Measurements from ENCODE around the gene RAP1A. TPM values are rescaled to one million over a fixed set of nuclear protein-coding genes. Genes with fewer than 3 reads are reported as not detected.

Gene RAP1A
- total RNA-seq, 1 experiment from 2014 or later, result 37.1 TPM

DNA sequence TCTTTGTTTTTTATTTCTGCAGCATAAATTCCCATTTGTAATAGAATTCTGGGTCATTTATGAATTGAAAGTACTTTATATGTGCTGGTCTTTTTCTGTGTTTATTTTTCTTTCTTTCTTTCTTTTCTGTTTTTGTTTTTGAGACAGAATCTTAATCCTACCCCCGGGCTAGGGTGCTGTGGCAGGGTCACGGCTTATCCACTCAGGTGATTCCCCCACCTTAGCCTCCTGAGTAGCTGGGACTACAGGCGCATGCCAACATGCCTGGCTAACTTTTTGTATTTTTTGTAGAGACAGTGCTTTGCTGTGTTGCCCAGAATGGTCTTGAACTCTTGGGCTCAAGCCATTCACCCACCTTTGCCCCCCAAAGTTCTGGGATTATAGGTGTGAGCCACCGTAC lies 18.7 kb downstream of the RAP1A start:
- no peak overlapping the region for H3K4me3 ChIP-seq (ENCODE audit: low read depth in 2 of 2, low read length in 2 of 2)
- no TSS peak for BruUV-seq (replicated peaks)
- ATAC-seq (no peak), DNase-seq (ENCODE audit: low read depth, low spot score) (no peak)
- H3K4me1 ChIP-seq (ENCODE audit: control insufficient read depth, insufficient read depth, low read length), result no peaks in the 10 kb centered on the region
- no peaks in the 10 kb centered on the region for H3K27me3 ChIP-seq (ENCODE audit: control insufficient read depth, insufficient read depth, low read length)
- CTCF ChIA-PET, result no interaction called here
- TF ChIP-seq SIN3A (IDR thresholded peaks at IDR 0.05; ENCODE audit: borderline replicate concordance, insufficient read depth, low read depth, low read length), result no peak
- no peak for TF ChIP-seq REST (IDR thresholded peaks at IDR 0.05; ENCODE audit: insufficient read depth in 1 of 2, low read depth in 2 of 2, low read length in 1 of 2)
- no peak for TF ChIP-seq TCF7L2 (IDR thresholded peaks at IDR 0.05; ENCODE audit: low read depth, low read length)
- TF ChIP-seq POLR2AphosphoS5 (IDR thresholded peaks at IDR 0.05; ENCODE audit: low read depth, low read length), result no peak
- TF ChIP-seq CTCF (IDR thresholded peaks at IDR 0.05), result no peak
- in situ Hi-C loops (cut with HindIII; ENCODE audit: low pct_unique_long_range_greater_than_20kb, low sequenced_read_pairs), result no loop called here
- H3K36me3 ChIP-seq (ENCODE audit: control insufficient read depth, insufficient read depth, low read length), result no peaks in the 10 kb centered on the region
- no peaks in the 10 kb centered on the region for H3K9me3 ChIP-seq (ENCODE audit: control insufficient read depth, insufficient read depth, low read depth, low read length)
- H3K27ac ChIP-seq (ENCODE audit: low read length), result no peak overlapping the region
- intact Hi-C loops (cut with micrococcal nuclease; ENCODE audit: unreplicated experiment), result no loop called here
- POLR2A ChIA-PET, result no interaction called here

DNA sequence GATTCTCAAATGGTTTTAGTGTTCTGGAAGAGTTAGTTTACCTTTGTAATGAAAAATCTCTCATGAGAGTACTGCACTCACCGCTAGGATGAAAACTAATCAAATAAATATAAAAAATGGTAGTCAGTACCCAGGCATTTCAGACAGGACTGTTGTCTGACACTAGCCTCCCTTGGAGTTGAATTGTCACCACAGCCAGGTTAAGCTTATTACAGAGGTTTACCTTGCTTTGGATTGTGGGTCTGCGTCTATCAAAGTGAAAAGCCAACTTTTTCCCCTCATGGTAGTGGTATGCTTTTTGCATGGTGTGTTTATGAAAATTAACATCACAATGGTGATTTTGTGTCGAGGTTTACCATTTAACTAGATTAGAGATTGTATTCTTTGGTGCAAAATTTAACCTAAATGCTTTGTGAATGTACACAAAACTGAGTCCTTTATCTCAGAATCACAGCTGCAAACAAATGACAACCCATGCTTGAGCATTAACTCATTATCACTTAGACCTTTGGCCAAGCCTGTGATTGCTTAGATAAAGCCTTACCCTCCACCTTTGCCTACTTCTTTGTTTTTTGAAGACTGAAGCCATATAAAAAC lies 20.1 kb downstream of the RAP1A start:
- intact Hi-C loops (cut with micrococcal nuclease; ENCODE audit: unreplicated experiment), result no loop called here
- ChIA-PET CTCF (no interaction called here), POLR2A (no interaction called here)
- H3K36me3 ChIP-seq (ENCODE audit: control insufficient read depth, insufficient read depth, low read length), result no peaks in the 10 kb centered on the region
- no peak for DNase-seq (ENCODE audit: low read depth, low spot score)
- no TSS peak for BruUV-seq (replicated peaks)
- in situ Hi-C loops (cut with HindIII; ENCODE audit: low pct_unique_long_range_greater_than_20kb, low sequenced_read_pairs), result no loop called here
- ATAC-seq, result no peak
- no peaks in the 10 kb centered on the region for H3K27me3 ChIP-seq (ENCODE audit: control insufficient read depth, insufficient read depth, low read length)
- TF ChIP-seq REST (IDR thresholded peaks at IDR 0.05; ENCODE audit: insufficient read depth in 1 of 2, low read depth in 2 of 2, low read length in 1 of 2) (no peak), POLR2AphosphoS5 (IDR thresholded peaks at IDR 0.05; ENCODE audit: low read depth, low read length) (no peak), CTCF (IDR thresholded peaks at IDR 0.05) (no peak), SIN3A (IDR thresholded peaks at IDR 0.05; ENCODE audit: borderline replicate concordance, insufficient read depth, low read depth, low read length) (no peak)
- no peak overlapping the region for H3K27ac ChIP-seq (ENCODE audit: low read length)
- no peak overlapping the region for H3K4me3 ChIP-seq (ENCODE audit: low read depth in 2 of 2, low read length in 2 of 2)
- H3K9me3 ChIP-seq (ENCODE audit: control insufficient read depth, insufficient read depth, low read depth, low read length), result no peaks in the 10 kb centered on the region
- no peaks in the 10 kb centered on the region for H3K4me1 ChIP-seq (ENCODE audit: control insufficient read depth, insufficient read depth, low read length)
